Spleen (tissue), 7 donors: ENCODE results near the gene DPPA3.

ENCODE experiments used
- POLR2A ChIP-seq, 3 donors: fragments of 450-650 bp; IDR thresholded peaks; one replicate each; pipeline ENCODE4 v1.5.1; 2017; ENCODE audit warnings: antibody characterized with exemption in 3 of 3, mild to moderate bottlenecking in 1 of 3
- POLR2AphosphoS5 ChIP-seq, 3 donors: sonication (generic); formaldehyde crosslinking; IDR thresholded peaks; one replicate each; pipeline ENCODE4 v1.5.1; 2017; ENCODE audit warnings: antibody characterized with exemption in 3 of 3
- TF ChIP-seq, protein P1 (sequence below), 11 experiments: fragments of 200-600 bp in 7 of 11; fragments of 450-650 bp in 4 of 11; sonication (generic) in 4 of 11; IDR thresholded peaks in 8 of 11; conservative IDR thresholded peaks in 3 of 11; 1 replicate in 7 of 11; 2 replicates in 4 of 11; pipeline versions ENCODE4 v1.4.0 to v1.8.0; 2016 to 2021; ENCODE audit warnings: antibody characterized with exemption in 11 of 11, inconsistent platforms in 4 of 11, mild to moderate bottlenecking in 1 of 11
- donor health status: DM: no; HTN: no; CAD: no; lungs with moderate emphysema.
- donor health status: DM: no; HTN: no; CAD: no.
- donor health status: DM: no; HTN: no; CAD: no.

DNA sequence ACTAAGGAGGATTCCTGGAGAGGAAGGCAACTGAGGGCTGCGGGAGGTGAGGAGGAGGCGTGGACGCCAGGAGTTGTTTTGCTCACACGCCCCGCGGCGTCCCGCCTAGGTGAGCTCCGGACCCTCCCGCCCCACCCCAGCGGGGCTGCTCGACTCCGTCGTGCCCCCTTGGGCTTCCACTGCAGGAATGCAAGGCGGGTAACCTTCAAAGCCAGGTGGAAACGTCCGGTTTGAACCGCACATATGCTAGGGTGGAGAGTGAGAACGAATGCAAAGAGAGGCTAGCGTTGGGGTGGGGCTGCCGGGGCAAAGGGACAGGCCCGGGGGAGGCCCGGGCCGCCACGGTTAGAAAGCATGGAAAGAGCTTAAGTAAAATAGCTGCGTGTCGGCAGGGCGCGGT lies 5.4 kb upstream of the DPPA3 start:
- TF ChIP-seq, protein P1, sequence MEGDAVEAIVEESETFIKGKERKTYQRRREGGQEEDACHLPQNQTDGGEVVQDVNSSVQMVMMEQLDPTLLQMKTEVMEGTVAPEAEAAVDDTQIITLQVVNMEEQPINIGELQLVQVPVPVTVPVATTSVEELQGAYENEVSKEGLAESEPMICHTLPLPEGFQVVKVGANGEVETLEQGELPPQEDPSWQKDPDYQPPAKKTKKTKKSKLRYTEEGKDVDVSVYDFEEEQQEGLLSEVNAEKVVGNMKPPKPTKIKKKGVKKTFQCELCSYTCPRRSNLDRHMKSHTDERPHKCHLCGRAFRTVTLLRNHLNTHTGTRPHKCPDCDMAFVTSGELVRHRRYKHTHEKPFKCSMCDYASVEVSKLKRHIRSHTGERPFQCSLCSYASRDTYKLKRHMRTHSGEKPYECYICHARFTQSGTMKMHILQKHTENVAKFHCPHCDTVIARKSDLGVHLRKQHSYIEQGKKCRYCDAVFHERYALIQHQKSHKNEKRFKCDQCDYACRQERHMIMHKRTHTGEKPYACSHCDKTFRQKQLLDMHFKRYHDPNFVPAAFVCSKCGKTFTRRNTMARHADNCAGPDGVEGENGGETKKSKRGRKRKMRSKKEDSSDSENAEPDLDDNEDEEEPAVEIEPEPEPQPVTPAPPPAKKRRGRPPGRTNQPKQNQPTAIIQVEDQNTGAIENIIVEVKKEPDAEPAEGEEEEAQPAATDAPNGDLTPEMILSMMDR (IDR thresholded peaks at IDR 0.05 in 8 of 11, conservative IDR thresholded peaks at IDR 0.05 in 3 of 11), result no peak
- TF ChIP-seq POLR2AphosphoS5 (IDR thresholded peaks at IDR 0.05) (no peak), POLR2A (IDR thresholded peaks at IDR 0.05) (no peak)
